Sigmoid colon (tissue), 7 donors: ENCODE results near the gene GABRR1. TPM values are rescaled to one million over a fixed set of nuclear protein-coding genes. Genes with fewer than 3 reads are reported as not detected.

Experiments used
- DNase-seq: peaks from one replicate; pipeline ENCODE4 v3.0.0-alpha.2; 2019
- H3K27ac ChIP-seq, 4 donors: fragments of 200-600 bp; sonication (generic); one replicate each; pipeline ENCODE4 v1.5.1; 2016 to 2019; ENCODE audit warnings: mild to moderate bottlenecking in 1 of 4
- H3K27me3 ChIP-seq, 3 donors: fragments of 200-600 bp; sonication (generic); one replicate each; pipeline ENCODE4 v1.5.1; 2019; ENCODE audit warnings: mild to moderate bottlenecking in 1 of 3
- H3K36me3 ChIP-seq, 4 donors: fragments of 200-600 bp; sonication (generic); one replicate each; pipeline ENCODE4 v1.5.1; 2016 to 2019
- H3K4me1 ChIP-seq, 4 donors: fragments of 200-600 bp; sonication (generic); one replicate each; pipeline ENCODE4 v1.5.1; 2017 to 2019
- H3K4me3 ChIP-seq, 4 donors: fragments of 200-600 bp; sonication (generic); one replicate each; pipeline ENCODE4 v1.5.1; 2017 to 2019; ENCODE audit warnings: mild to moderate bottlenecking in 2 of 4, moderate library complexity in 1 of 4
- H3K9me3 ChIP-seq, 4 donors: fragments of 200-600 bp in 3 of 4; sonication (generic) in 3 of 4; one replicate each; pipeline versions ENCODE4 v1.5.1 to v1.6.1; 2013 to 2019
- CTCF ChIP-seq, 4 experiments: fragments of 450-650 bp in 3 of 4; fragments of 200-600 bp in 1 of 4; IDR thresholded peaks; one replicate each; pipeline ENCODE4 v1.5.1; 2016 to 2019; ENCODE audit warnings: antibody characterized with exemption in 4 of 4, mild to moderate bottlenecking in 3 of 4, moderate library complexity in 2 of 4
- EP300 ChIP-seq, 4 donors: sonication (generic); formaldehyde crosslinking; IDR thresholded peaks; one replicate each; pipeline ENCODE4 v1.6.1; 2017; ENCODE audit warnings: antibody characterized with exemption in 4 of 4
- POLR2A ChIP-seq, 2 donors: fragments of 450-650 bp; IDR thresholded peaks; one replicate each; pipeline ENCODE4 v1.6.1; 2016; ENCODE audit warnings: antibody characterized with exemption in 2 of 2, mild to moderate bottlenecking in 2 of 2, moderate library complexity in 2 of 2
- POLR2AphosphoS5 ChIP-seq, 4 donors: sonication (generic); formaldehyde crosslinking; IDR thresholded peaks; one replicate each; pipeline ENCODE4 v1.6.1; 2017; ENCODE audit warnings: antibody characterized with exemption in 4 of 4
- WGBS, 2 donors: extraction: QIAGEN DNeasy Blood & Tissue Kit; methylation state at CpG; one replicate each; pipeline ENCODE4 v1.1.7; 2013; 5-methylcytosine and 5-hydroxymethylcytosine counted together
- intact Hi-C: fragments of 100-400 bp; cut with DNase I; formaldehyde crosslinking; loops from one replicate; pipeline ENCODE4 v1.15.1; 2023
- polyA plus RNA-seq, 3 donors: library from polyadenylated mRNA; stranded (reverse); fragments of 200-250 nt; gene quantifications; one replicate each; pipeline ENCODE4 v1.2.3, GENCODE V29; 2013
- total RNA-seq, 4 donors: library from RNA; depleted of rRNA; stranded (reverse); fragments of >200 nt; gene quantifications; one replicate each; pipeline ENCODE4 v1.1.0, GENCODE V29; 2016
- donor health status: healthy with polysubstance abuse.
- donor health status: Bipolar disorder and iron deficiency.
- donor health status: healthy.

GABRR1 gene
- total and polyA plus RNA-seq, 7 donors = 0.04 TPM; not detected in 6

DNA sequence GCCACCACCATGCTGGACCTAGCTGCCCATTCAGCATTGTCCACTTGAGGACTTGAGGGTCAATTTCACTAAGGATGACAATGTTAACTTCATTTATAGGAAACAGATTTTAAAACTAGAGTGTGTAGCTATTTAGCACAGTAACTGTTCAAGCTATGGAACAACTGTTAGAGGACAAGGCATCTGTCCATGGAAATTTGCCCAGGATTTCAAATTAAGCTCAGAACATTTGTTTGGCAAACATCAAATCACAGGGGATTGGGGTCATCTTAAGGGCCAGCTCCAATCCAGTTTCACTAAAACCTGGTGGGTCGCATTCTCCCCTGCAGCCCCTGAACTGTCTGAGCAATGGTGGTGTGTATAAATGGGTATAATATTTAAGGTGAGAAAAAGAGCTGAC lies 36.2 kb downstream of the GABRR1 start:
- intact Hi-C loops = no loop called here
- no peak for DNase-seq
- Histone ChIP-seq H3K4me1 (no peaks in the 10 kb centered on the region), H3K27me3 (no peaks in the 10 kb centered on the region), H3K36me3 (no peaks in the 10 kb centered on the region), H3K27ac (no peak overlapping the region), H3K4me3 (no peak overlapping the region), H3K9me3 (no peaks in the 10 kb centered on the region)
- no peak for TF ChIP-seq POLR2AphosphoS5 (IDR thresholded peaks at IDR 0.05)
- TF ChIP-seq CTCF (IDR thresholded peaks at IDR 0.05) = no peak
- TF ChIP-seq EP300 (IDR thresholded peaks at IDR 0.05) = no peak
- no peak for TF ChIP-seq POLR2A (IDR thresholded peaks at IDR 0.05)
- WGBS, 2 donors = 91 to 93% methylated on average over 1 of the region's 1 CpG

- Histone ChIP-seq H3K27ac (no peak overlapping the region), H3K9me3 (no peaks in the 10 kb centered on the region), H3K4me1 (no peaks in the 10 kb centered on the region), H3K27me3 (no peaks in the 10 kb centered on the region), H3K36me3 (no peaks in the 10 kb centered on the region), H3K4me3 (no peak overlapping the region)
- TF ChIP-seq POLR2AphosphoS5 (IDR thresholded peaks at IDR 0.05) (no peak), POLR2A (IDR thresholded peaks at IDR 0.05) (no peak), EP300 (IDR thresholded peaks at IDR 0.05) (no peak), CTCF (IDR thresholded peaks at IDR 0.05) (no peak)
- no peak for DNase-seq
- intact Hi-C loops = no loop called here
- WGBS, 2 donors = 95 to 97% methylated on average over 13 of the region's 13 CpGs
These were observed 37.0 kb downstream of the GABRR1 start for GRCh38 chr6:89180112-89180511.

DNA sequence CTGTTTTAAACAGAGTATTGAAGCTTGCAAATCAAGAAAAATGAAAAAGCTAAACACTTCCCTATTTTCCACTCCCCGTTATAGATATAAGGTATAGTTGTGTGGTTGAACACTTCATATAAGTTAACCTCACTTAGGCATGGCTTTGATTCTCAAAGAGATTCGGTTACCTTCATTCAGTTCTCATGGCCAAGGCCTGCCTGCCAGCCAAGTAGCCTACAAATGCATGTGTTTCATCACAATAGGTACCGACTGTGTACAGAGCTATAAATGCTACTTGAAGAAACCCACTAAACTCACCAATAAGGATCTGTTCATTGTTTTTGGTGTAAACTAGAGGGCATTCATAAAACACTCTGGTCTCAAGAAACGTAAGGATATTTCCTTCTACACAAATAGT lies 43.5 kb downstream of the GABRR1 start:
- Histone ChIP-seq H3K36me3 (no peaks in the 10 kb centered on the region), H3K27me3 (no peaks in the 10 kb centered on the region), H3K4me3 (no peak overlapping the region), H3K9me3 (peaks cover 0 to 1% (median 0%) of the 10 kb centered on the region in 4 donors), H3K27ac (no peak overlapping the region), H3K4me1 (peaks cover 0 to 17% (median 0%) of the 10 kb centered on the region in 4 donors)
- WGBS, 2 donors = 91 to 94% methylated on average over 4 of the region's 4 CpGs
- DNase-seq = no peak
- intact Hi-C loops = loop anchor here (5.0 kb wide), 2 partner anchors 36 to 64 kb away; no protein-coding TSS in a partner anchor
- TF ChIP-seq CTCF (IDR thresholded peaks at IDR 0.05) (no peak), EP300 (IDR thresholded peaks at IDR 0.05) (no peak), POLR2A (IDR thresholded peaks at IDR 0.05) (no peak), POLR2AphosphoS5 (IDR thresholded peaks at IDR 0.05) (no peak)

DNA sequence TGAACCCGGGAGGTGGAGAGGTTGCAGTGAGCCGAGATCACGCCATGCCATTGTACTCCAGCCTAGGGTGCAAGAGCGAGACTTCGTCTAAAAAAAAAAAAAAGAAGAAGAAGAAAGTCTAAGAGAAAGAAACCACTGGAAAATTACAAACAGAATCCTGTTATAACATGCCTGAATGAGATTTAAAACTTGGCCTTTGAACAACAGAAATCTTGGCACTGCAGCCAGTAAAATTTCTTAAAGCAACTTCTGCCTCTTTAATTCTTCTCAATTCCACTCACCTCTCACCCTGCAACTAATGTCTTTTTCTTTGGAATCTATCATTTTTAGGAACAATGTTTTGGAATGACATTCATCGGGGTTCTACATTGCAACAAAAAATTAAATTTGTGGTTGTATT lies 45.0 kb downstream of the GABRR1 start:
- H3K36me3 ChIP-seq = no peaks in the 10 kb centered on the region
- WGBS, 2 donors = 75 to 95% methylated on average over 6 of the region's 6 CpGs
- H3K4me1 ChIP-seq = peaks cover 0 to 17% (median 0%) of the 10 kb centered on the region in 4 donors
- DNase-seq = no peak
- no peaks in the 10 kb centered on the region for H3K27me3 ChIP-seq
- H3K27ac ChIP-seq = no peak overlapping the region
- no peak for TF ChIP-seq EP300 (IDR thresholded peaks at IDR 0.05)
- no peak for TF ChIP-seq POLR2A (IDR thresholded peaks at IDR 0.05)
- TF ChIP-seq POLR2AphosphoS5 (IDR thresholded peaks at IDR 0.05) = no peak
- no peak for TF ChIP-seq CTCF (IDR thresholded peaks at IDR 0.05)
- intact Hi-C loops = loop anchor here (5.0 kb wide), 2 partner anchors 35 to 65 kb away; no protein-coding TSS in a partner anchor
- H3K9me3 ChIP-seq = peaks cover 0 to 1% (median 0%) of the 10 kb centered on the region in 4 donors
- no peak overlapping the region for H3K4me3 ChIP-seq

- H3K4me3 ChIP-seq = peak overlapping the region in 2 of 4 donors; percentile 9 to 10
- DNase-seq = peak; percentile 88
- peaks cover 0 to 37% (median 34%) of the 10 kb centered on the region in 4 donors for H3K4me1 ChIP-seq
- H3K27me3 ChIP-seq = no peaks in the 10 kb centered on the region
- WGBS, 2 donors = 83 to 87% methylated on average over 4 of the region's 4 CpGs
- TF ChIP-seq POLR2A (IDR thresholded peaks at IDR 0.05) = no peak
- TF ChIP-seq POLR2AphosphoS5 (IDR thresholded peaks at IDR 0.05) = peak; percentile 1 to 73 (median 64)
- TF ChIP-seq EP300 (IDR thresholded peaks at IDR 0.05) = peak; percentile 71 to 94 (median 84)
- H3K36me3 ChIP-seq = peaks cover 0 to 15% (median 0%) of the 10 kb centered on the region in 4 donors
- peak overlapping the region; percentile 79 to 94 (median 86) for H3K27ac ChIP-seq
- intact Hi-C loops = loop anchor here (5.0 kb wide), 2 partner anchors 45 to 80 kb away; partner anchors contain the start of genes PNRC1 and SRSF12
- H3K9me3 ChIP-seq = no peaks in the 10 kb centered on the region
These were observed 55.1 kb downstream of the GABRR1 start for GRCh38 chr6:89162047-89162371.
